ENCODE results near the gene CNBP. TPM values are rescaled to one million over a fixed set of nuclear protein-coding genes. Genes with fewer than 3 reads are reported as not detected.
A peak's percentile ranks its signal among the peaks of the same experiment; 100 is the strongest.

The CNBP gene
- total RNA-seq (262 and 317 TPM in 2 replicates), polyA plus RNA-seq (369 and 412 TPM in 2 replicates), polyA minus RNA-seq (ENCODE audit: low replicate concordance) (116 TPM in 2 replicates)
- polyA plus RNA-seq (2012): 252 and 291 TPM in 2 replicates

DNA sequence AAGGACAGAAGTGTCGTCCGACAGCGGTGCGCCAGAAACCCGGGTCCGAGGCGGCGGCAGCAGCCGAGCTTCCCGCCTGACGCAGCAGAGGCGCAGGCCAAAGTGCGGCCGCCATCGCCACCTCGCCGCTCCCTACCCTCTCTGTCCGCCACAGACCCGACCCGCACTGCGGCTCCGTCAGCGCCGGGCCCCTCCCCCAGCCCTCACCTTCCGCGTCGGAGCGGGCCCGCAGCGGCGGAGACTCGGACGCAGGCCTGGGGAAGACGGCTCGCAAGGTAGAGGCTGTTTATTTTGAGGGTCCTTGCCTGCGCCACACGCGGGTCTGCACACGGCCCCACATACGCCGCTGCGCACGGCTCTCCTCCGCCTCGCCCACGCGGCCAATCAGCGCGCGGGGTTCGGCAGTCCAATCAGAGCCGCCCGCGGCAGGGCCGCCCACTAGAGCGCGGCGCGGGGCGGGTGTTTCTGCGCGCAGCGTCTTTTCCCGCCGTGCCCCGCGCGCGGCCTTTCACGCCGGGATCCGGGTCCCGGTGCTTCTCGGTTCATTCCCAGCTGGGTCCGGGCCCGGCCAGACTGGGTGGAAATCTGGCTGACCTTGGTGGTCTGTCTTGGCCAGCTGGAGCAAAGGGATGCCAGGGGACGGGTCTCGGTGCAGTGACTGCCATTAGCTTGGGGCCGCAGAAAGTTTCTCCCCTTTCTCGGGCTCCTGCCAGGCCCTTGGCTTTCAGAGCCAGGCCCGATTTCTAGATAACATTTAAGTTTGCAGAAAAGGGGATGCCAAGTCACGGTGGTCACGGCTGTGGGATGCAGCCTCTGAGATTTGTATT, at the start of gene CNBP:
TSS of gene CNBP (minus strand) at position 328 of the 827 bp plus-strand sequence. CDS start 12,139 bp downstream, outside the sequence.
- Histone ChIP-seq H3K4me1 (ENCODE audit: control insufficient read depth, extremely low read depth, insufficient read depth, low read length) (peaks cover 10% of the 10 kb centered on the region), H2AFZ (ENCODE audit: low read length) (peak within 1 kb of the TSS; percentile 61), H3K36me3 (ENCODE audit: control insufficient read depth, insufficient read depth, low read length) (peaks cover 2% of the 10 kb centered on the region), H3K4me2 (ENCODE audit: extremely low read depth, insufficient read depth, low read length) (peak within 1 kb of the TSS; percentile 97), H3K9ac (ENCODE audit: insufficient read depth, low read length) (peak within 1 kb of the TSS; percentile 99), H3K27ac (ENCODE audit: insufficient read depth, low read length) (peak within 1 kb of the TSS; percentile 98), H3K79me2 (ENCODE audit: control insufficient read depth, insufficient read depth, low read length) (peaks cover 59% of the 10 kb centered on the region), H3K9me3 (ENCODE audit: control insufficient read depth, insufficient read depth, low read depth, low read length) (no peaks in the 10 kb centered on the region), H4K20me1 (ENCODE audit: control insufficient read depth, extremely low read depth, insufficient read depth, low read length) (no peaks in the 10 kb centered on the region), H3K4me3 (replicated peaks in 1 of 4; ENCODE audit: control extremely low read depth in 1 of 4, insufficient read depth in 1 of 4, low read depth in 3 of 4, low read length in 4 of 4) (peak within 1 kb of the TSS; percentile 96 to 98 (median 96)), H3K27me3 (ENCODE audit: control insufficient read depth, insufficient read depth, low read length) (no peaks in the 10 kb centered on the region)
- TF ChIP-seq, protein P1, sequence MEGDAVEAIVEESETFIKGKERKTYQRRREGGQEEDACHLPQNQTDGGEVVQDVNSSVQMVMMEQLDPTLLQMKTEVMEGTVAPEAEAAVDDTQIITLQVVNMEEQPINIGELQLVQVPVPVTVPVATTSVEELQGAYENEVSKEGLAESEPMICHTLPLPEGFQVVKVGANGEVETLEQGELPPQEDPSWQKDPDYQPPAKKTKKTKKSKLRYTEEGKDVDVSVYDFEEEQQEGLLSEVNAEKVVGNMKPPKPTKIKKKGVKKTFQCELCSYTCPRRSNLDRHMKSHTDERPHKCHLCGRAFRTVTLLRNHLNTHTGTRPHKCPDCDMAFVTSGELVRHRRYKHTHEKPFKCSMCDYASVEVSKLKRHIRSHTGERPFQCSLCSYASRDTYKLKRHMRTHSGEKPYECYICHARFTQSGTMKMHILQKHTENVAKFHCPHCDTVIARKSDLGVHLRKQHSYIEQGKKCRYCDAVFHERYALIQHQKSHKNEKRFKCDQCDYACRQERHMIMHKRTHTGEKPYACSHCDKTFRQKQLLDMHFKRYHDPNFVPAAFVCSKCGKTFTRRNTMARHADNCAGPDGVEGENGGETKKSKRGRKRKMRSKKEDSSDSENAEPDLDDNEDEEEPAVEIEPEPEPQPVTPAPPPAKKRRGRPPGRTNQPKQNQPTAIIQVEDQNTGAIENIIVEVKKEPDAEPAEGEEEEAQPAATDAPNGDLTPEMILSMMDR (conservative IDR thresholded peaks at IDR 0.05 in 1 of 2, IDR thresholded peaks at IDR 0.05 in 1 of 2; ENCODE audit: low read depth in 1 of 2, low read length in 2 of 2): no peak
- no peak for TF ChIP-seq EZH2 (IDR thresholded peaks at IDR 0.05; ENCODE audit: low read length, missing control alignments)
- peak; percentile 93 to 95 for DNase-seq (ENCODE audit: low read depth in 2 of 2)

DNA sequence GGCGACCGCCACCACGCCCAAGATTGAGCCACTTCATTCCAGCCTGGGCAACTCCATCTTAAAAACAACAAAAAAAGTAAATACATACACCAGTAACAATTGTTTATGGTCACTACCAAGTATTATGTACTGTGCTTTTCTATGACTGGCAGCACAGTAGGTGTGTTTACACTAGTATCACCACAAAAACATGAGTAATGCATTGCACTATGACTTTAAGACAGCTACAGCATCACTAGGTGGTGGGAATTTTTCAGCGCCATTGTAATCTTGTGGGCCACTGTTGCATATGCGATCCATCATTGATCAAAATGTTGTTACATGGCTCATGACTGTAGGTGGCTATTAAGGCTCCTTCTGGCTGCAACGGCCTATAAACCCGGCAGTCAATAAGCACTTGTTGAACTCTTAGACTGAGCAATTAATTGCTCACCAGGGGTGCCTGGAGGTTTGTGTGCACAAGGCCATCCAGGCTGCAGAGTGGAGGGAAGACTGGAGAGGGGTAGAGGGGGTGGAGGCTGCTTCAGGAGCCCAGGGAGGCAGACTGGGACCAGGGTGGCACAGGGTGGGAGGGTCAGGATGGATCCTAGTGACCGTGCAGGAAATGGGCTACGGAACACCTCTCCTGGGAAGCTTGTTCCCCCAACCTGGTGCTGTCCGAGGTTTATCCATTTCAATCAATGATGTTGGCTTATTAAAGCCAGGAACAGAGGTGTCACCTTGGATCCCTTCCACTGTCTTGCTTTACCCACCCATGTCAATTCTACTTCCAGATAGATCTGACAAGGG, 47.8 kb upstream of the CNBP start:
- H3K27me3 ChIP-seq (ENCODE audit: control insufficient read depth, insufficient read depth, low read length): no peaks in the 10 kb centered on the region
- H3K27ac ChIP-seq (ENCODE audit: insufficient read depth, low read length): no peak overlapping the region
- H3K4me1 ChIP-seq (ENCODE audit: control insufficient read depth, extremely low read depth, insufficient read depth, low read length): peaks cover 11% of the 10 kb centered on the region
- no peak overlapping the region for H3K4me3 ChIP-seq (replicated peaks in 1 of 4; ENCODE audit: control extremely low read depth in 1 of 4, insufficient read depth in 1 of 4, low read depth in 3 of 4, low read length in 4 of 4)
- no peak overlapping the region for H3K9ac ChIP-seq (ENCODE audit: insufficient read depth, low read length)
- H2AFZ ChIP-seq (ENCODE audit: low read length): no peak overlapping the region
- H3K79me2 ChIP-seq (ENCODE audit: control insufficient read depth, insufficient read depth, low read length): no peaks in the 10 kb centered on the region
- no peak overlapping the region for H3K4me2 ChIP-seq (ENCODE audit: extremely low read depth, insufficient read depth, low read length)
- peak; percentile 42 to 60 for DNase-seq (ENCODE audit: low read depth in 2 of 2)
- H3K36me3 ChIP-seq (ENCODE audit: control insufficient read depth, insufficient read depth, low read length): no peaks in the 10 kb centered on the region
- no peaks in the 10 kb centered on the region for H4K20me1 ChIP-seq (ENCODE audit: control insufficient read depth, extremely low read depth, insufficient read depth, low read length)
- TF ChIP-seq, protein P1 (conservative IDR thresholded peaks at IDR 0.05 in 1 of 2, IDR thresholded peaks at IDR 0.05 in 1 of 2; ENCODE audit: low read depth in 1 of 2, low read length in 2 of 2): no peak
- H3K9me3 ChIP-seq (ENCODE audit: control insufficient read depth, insufficient read depth, low read depth, low read length): no peaks in the 10 kb centered on the region

All from fibroblast of lung (primary cell).